GM12878 (cell line): Measurements from ENCODE around the gene SLC16A6.

Experiments
- BACH1 ChIP-seq: fragments of 450-650 bp; IDR thresholded peaks from 2 replicates; pipeline ENCODE4 v1.6.1; 2017; ENCODE audit warnings: mild to moderate bottlenecking, borderline replicate concordance
- CTCF ChIP-seq, 3 experiments: IDR thresholded peaks in 2 of 3; conservative IDR thresholded peaks in 1 of 3; 2 replicates each; pipeline ENCODE4 v1.5.1; 2011; ENCODE audit warnings: low read depth in 3 of 3, low read length in 3 of 3, mild to moderate bottlenecking in 3 of 3, control low read depth in 2 of 3, moderate library complexity in 2 of 3, inconsistent platforms in 1 of 3, mixed read lengths in 1 of 3; ENCODE audit not compliant: control insufficient read depth in 2 of 3, insufficient read depth in 1 of 3; ENCODE audit errors: extremely low read depth in 1 of 3
- EP300 ChIP-seq, 2 experiments: fragments of 150-350 bp in 1 of 2; IDR thresholded peaks; 2 replicates each; pipeline ENCODE4 v1.6.1; 2011 to 2012; ENCODE audit warnings: low read depth in 2 of 2, low read length in 2 of 2, borderline replicate concordance in 1 of 2, improper control_type of control experiment in 1 of 2, inconsistent platforms in 1 of 2; ENCODE audit not compliant: control insufficient read depth in 1 of 2
- EZH2 ChIP-seq: IDR thresholded peaks from 2 replicates; pipeline ENCODE4 v1.6.1; 2012; ENCODE audit warnings: low read depth, mild to moderate bottlenecking, control low read depth, inconsistent platforms, low read length, borderline replicate concordance; ENCODE audit not compliant: control insufficient read depth
- HDAC2 ChIP-seq: fragments of 200-600 bp; sonication (generic); IDR thresholded peaks from 2 replicates; pipeline ENCODE4 v1.6.1; 2017
- MYC ChIP-seq: IDR thresholded peaks from 2 replicates; pipeline ENCODE4 v1.6.1; 2011; ENCODE audit warnings: mild to moderate bottlenecking, low read length, moderate library complexity, inconsistent platforms; ENCODE audit not compliant: insufficient read depth, insufficient replicate concordance, insufficient read length, severe bottlenecking
- NRF1 ChIP-seq: conservative IDR thresholded peaks from 2 replicates; pipeline ENCODE4 v1.6.1; 2011; ENCODE audit warnings: mild to moderate bottlenecking, low read depth, low read length, improper control_type of control experiment
- SUPT20H ChIP-seq: IDR thresholded peaks from 2 replicates; pipeline ENCODE4 v1.6.1; 2011; ENCODE audit warnings: low read depth, mild to moderate bottlenecking, low read length, moderate library complexity, borderline replicate concordance; ENCODE audit not compliant: control insufficient read depth
- TARDBP ChIP-seq: IDR thresholded peaks from 2 replicates; pipeline ENCODE4 v1.6.1; 2016; ENCODE audit warnings: borderline replicate concordance
- TF ChIP-seq, protein P1 (sequence below): IDR thresholded peaks from 2 replicates; pipeline ENCODE4 v1.6.1; 2011; ENCODE audit warnings: low read depth, mild to moderate bottlenecking, low read length, moderate library complexity, borderline replicate concordance; ENCODE audit errors: extremely low read depth

GRCh38 chr17:68231541-68231940 is 59.4 kb downstream of the SLC16A6 start:
- TF ChIP-seq TARDBP (no peak), CTCF (IDR thresholded peaks at IDR 0.05 in 2 of 3, conservative IDR thresholded peaks at IDR 0.05 in 1 of 3; ENCODE audit: control insufficient read depth in 2 of 3, extremely low read depth in 1 of 3, insufficient read depth in 1 of 3, low read depth in 3 of 3, low read length in 3 of 3) (no peak), SUPT20H (no peak), EP300 (IDR thresholded peaks at IDR 0.05; ENCODE audit: borderline replicate concordance in 1 of 2, control insufficient read depth in 1 of 2, low read depth in 2 of 2, low read length in 2 of 2) (no peak), HDAC2 (no peak), NRF1 (no peak), EZH2 (no peak), MYC (no peak), BACH1 (no peak)
- TF ChIP-seq, protein P1, sequence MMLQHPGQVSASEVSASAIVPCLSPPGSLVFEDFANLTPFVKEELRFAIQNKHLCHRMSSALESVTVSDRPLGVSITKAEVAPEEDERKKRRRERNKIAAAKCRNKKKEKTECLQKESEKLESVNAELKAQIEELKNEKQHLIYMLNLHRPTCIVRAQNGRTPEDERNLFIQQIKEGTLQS: no peak
